Activated CD4-positive, alpha-beta T cell treated with anti-CD3 and anti-CD28 coated beads for 48 hours (primary cell): ENCODE data around the gene AADACL4.
A peak's percentile ranks its signal among the peaks of the same experiment; 100 is the strongest.

Experiments used
- DNase-seq: peaks from one replicate; pipeline ENCODE4 v3.0.0-alpha.2; 2020

AADACL4 gene

GRCh38 chr1:12614402-12615158, 29.3 kb upstream of the AADACL4 start:
- DNase-seq: no peak

- DNase-seq: no peak
These were observed 28.6 kb upstream of the AADACL4 start for GRCh38 chr1:12615159-12615864.

DNA sequence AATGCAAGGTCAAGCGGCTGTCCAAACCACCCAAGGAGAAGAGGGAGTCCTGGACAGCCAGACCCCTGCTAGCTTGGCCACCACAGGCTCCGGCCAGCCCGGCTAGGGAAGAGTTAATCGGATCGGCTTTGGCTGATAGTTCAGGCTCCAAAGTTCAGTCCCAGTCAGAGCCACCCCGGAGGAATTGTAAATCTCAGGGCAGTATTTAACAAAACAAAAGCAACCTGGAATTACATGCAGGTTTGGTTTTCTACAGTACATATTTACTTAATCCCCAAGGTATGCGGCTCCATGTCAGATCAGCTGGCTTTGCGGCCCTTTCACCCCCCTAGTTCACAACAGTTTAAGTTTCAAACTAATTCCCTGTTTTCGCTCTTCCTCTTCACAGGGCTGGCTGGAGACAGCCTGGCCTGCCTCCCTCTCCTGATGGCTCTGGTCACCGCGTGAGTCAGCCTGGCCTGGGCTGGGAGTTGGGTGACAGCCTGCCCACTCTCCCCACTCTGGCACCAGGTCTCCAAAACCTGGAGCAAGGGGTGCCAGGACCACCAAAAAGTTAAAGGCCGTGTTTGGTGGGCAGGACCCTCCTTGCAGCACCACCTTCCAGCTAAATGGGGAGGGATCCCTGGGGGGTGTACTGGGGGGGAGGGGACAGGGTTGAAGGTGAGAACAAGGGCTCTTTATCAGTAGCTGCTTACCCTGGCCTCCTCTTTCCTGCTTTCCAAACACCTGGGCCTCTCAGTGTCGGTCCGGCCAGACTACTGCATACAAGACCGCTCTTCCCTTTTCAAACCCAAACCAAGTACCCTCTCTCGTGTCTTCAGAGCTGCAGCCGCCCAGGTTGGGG, 27.8 kb upstream of the AADACL4 start:
- DNase-seq: peak; percentile 30

- DNase-seq: peak; percentile 60
These were observed 27.0 kb upstream of the AADACL4 start for GRCh38 chr1:12616709-12617373.

DNA sequence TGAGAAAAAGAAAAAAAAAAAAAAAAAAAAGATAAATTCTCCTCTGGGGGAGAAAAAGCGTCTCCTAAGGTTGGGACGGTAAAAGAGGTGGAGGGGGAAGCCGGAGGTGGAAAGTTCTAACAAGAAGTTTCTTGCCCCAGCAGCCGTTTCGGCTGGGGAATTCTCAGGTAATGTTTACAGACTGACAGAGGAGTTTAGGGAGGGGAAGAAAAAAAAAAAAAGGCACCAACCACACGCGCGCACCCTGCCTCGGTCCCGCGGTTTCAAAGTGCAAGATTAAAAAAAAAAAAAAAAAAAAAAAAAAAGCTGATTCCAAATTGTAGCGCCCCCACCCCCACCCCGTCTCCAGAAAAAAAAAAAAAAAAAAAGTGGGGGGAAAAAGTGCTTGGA, 26.4 kb upstream of the AADACL4 start:
- peak; percentile 36 for DNase-seq

- peak; percentile 77 for DNase-seq
These were observed 25.8 kb upstream of the AADACL4 start, which contains the start of gene DHRS3 for GRCh38 chr1:12617901-12618660. Gene DHRS3, minus strand, starts transcription at chr1:12618210. Its CDS starts 862 bp downstream, at chr1:12617348.

- no peak for DNase-seq
These were observed 25.3 kb upstream of the AADACL4 start for GRCh38 chr1:12618661-12618964.

DNA sequence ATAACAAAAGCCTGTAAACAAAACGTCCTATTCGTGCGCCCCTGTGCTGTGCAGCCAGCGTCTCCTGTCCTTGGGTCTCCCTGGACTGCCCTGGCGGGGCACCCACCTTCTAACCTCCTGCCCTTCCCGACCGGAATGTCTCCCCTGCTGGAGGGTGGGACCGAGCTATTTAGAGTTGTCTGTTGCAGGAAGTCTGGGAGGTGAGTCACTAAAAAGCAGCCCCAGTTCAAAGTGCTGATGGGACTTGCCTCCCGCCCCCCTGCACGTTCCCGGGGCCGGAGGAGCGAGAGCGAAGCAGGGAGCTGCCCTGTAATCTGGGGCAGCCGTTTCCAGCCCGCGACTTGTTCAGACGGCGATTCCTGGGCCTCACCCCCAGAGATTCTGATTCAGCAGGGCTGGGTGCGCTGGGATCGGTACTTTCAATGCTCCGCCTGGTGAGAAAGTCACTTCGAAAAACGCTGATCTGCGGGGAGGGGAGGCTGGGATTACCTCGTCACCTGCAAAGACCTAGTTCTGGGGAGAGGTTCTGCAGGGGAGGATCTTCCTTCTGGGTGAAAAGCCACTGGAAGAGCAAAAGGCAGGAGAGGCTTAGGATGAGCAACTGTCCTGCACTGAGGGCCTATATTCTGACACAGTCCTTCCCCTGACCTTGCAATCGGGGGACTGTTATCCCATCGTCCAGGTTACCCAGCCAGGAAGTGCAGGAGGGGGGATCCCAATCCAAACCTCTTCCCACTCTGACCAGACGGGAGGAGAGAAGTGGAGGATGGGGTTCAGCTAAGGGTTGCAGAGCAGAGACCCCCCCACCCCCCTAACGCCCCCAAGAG, 24.7 kb upstream of the AADACL4 start:
- peak; percentile 85 for DNase-seq

DNA sequence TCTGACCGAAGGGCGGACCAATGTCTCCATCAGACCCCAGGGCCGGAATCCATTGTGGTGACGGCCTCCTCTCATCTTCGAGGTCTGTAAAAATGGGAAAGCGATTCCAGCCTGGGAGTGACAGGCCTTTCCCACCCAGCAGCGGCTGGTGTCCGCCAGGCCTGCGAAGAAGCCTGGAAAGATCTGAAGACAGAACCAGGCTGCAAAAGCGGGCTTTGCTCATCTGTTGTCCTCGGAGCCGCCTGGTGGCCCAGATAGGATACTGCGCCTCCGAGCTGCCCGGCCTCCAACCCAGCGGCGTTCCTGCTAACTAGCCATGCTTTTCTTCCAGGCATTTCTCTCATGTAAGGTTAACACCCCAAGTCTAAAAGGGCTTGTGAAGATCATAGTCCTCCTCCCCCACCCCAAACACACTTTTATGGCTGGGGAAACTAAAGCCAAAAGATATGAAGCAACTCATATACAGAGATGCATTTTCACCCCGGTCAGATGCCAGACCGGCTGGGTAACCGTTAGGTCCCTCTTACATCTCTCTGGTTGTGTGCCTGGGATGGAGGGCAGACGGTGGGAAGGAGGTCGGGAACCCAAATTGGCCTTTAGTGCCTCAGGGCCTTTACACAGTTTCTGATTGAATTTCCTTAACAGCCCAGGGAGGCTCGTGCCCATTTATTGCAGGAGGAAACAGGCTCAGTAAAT, 23.9 kb upstream of the AADACL4 start:
- DNase-seq: peak; percentile 86

DNA sequence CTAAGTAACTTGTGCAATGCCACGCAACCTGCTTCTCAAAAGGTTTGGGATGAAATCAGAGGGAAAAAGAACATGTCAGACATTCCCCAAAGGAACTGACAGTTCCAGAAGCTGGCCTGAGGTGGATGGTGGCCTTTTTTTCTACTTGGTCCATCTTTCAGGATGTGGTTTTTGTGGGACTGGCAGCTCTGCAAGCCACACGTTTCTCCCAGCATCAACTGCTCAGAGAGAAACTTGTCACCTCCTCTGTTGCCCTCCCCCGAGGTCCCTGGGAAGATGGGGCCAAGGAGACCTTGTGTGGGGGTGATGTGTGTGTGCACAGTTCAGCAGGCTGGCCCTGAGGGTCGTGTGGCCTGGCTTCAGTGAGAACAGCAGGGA, 23.4 kb upstream of the AADACL4 start:
- peak; percentile 35 for DNase-seq

- DNase-seq: no peak
These were observed 23.0 kb upstream of the AADACL4 start for GRCh38 chr1:12620931-12621330.

GRCh38 chr1:12621346-12622335, 22.2 kb upstream of the AADACL4 start:
- no peak for DNase-seq

- no peak for DNase-seq
These were observed 21.4 kb upstream of the AADACL4 start for GRCh38 chr1:12622506-12622905.

DNA sequence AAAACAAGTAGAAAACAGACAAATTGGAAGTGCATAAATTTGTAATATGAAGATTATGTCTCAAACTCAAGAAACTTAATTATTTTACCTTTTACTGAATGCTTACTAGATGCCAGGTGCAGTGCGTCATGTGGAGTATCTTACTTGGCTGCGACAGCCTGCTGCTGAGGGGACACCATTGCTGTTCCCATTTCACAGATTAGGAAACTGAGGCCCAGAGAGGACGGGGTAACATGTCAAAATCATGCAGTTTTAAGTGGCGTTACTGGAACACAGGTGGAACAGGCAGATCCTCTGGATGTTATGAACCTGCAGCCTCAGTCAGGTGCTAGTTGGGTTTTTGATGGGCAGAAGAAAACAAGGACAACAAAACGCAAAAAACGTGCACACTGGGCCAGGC, 18.6 kb upstream of the AADACL4 start:
- no peak for DNase-seq

DNA sequence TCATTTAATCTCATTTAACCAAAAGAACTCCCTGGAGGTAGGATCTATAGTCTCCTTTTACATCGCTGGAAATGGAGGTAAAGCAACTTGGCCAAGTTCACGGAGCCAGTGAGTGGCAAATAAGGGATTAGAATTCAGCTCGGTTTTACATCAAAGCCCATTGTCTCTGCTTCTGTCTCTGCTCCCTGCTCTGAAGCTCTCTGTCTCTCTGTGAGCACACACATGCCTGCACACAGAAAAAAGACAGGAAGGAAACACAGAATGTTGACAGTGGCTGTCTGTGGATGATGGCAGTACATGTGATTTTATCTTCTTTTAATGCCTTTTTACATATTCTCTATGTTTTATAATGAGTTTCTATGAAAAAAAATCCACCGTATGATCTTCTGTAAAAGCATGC, 17.0 kb upstream of the AADACL4 start:
- DNase-seq: no peak

GRCh38 chr1:12627296-12627695, 16.6 kb upstream of the AADACL4 start:
- no peak for DNase-seq

- no peak for DNase-seq
These were observed 14.4 kb upstream of the AADACL4 start for GRCh38 chr1:12629511-12629956.

GRCh38 chr1:12629985-12630760, 13.7 kb upstream of the AADACL4 start:
- DNase-seq: no peak
